ENCODE measurements around the gene ACOX2.

The ACOX2 gene

GRCh38 chr3:58491506-58492402, 45.2 kb downstream of the ACOX2 start, which contains the start of gene KCTD6:
Gene KCTD6 (plus strand): TSS chr3:58492096. CDS start chr3:58498756, 6,660 bp downstream.
- DNase-seq (ENCODE audit: low spot score) = peak; percentile 94
- H3K27ac ChIP-seq = peak within 1 kb of the TSS; percentile 77 to 89
- TF ChIP-seq, protein P1, sequence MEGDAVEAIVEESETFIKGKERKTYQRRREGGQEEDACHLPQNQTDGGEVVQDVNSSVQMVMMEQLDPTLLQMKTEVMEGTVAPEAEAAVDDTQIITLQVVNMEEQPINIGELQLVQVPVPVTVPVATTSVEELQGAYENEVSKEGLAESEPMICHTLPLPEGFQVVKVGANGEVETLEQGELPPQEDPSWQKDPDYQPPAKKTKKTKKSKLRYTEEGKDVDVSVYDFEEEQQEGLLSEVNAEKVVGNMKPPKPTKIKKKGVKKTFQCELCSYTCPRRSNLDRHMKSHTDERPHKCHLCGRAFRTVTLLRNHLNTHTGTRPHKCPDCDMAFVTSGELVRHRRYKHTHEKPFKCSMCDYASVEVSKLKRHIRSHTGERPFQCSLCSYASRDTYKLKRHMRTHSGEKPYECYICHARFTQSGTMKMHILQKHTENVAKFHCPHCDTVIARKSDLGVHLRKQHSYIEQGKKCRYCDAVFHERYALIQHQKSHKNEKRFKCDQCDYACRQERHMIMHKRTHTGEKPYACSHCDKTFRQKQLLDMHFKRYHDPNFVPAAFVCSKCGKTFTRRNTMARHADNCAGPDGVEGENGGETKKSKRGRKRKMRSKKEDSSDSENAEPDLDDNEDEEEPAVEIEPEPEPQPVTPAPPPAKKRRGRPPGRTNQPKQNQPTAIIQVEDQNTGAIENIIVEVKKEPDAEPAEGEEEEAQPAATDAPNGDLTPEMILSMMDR (IDR thresholded peaks at IDR 0.05) = peak; percentile 55
- peak within 1 kb of the TSS; percentile 88 for H3K4me3 ChIP-seq

DNA sequence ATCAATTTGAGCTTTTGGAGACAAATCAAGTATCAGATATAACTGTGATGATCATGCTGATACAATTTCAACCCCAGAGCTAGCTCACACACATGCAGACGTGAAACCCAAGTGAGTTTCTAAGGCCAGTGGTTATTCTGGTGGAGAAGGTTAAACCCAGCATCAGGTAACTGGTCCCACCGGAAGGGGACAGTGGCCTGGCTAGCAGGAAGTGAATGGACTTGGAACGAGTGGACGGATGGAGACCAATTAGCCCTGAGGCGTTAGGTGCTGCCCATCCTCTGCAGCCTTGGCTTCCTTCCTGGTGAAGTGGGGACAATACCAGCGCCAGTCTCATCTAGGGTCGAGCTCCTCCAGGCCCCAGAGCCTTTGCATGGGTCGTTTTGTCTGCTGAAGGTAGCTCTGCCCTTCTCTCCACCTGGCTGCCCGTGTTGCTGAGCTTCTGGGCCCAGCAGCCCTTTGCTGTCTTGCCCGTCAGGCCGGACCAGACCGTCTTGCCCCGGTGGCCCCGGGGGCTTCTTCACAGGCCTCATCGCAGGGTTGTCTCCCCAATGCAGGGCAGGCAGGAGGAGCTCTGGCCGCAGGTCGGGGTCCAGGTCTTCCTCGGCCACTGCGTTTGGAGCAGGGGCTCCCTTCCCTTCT, 46.0 kb downstream of the ACOX2 start:
- peak overlapping the region; percentile 88 for H3K4me3 ChIP-seq
- H3K27ac ChIP-seq = peak overlapping the region; percentile 77 to 89
- peak; percentile 80 for DNase-seq (ENCODE audit: low spot score)
- TF ChIP-seq, protein P1 (IDR thresholded peaks at IDR 0.05) = no peak

DNA sequence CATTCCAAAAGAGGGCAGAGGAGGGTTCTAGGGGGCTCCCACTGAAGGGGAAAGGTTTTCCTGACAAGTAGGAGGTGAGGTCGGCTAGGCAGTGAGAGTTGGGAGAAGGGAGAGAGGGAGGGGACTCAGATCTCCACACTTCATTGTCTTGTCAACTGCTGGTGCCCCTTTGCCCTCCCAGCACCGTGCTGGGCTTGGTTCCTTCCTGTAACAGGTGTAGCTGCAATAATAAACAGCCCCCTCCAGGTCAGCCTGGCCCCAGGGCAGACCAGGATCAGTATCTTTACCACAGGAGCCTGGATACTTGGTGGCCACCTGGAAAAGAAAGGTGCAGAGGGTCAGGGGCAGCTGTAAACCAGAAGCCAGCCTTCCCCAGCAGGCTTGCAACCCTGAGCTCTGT, 48.0 kb downstream of the ACOX2 start:
- no peak for DNase-seq (ENCODE audit: low spot score)

GRCh38 chr3:58487140-58487886, 49.7 kb downstream of the ACOX2 start:
- TF ChIP-seq, protein P1 (IDR thresholded peaks at IDR 0.05) = no peak
- DNase-seq (ENCODE audit: low spot score) = no peak
- Histone ChIP-seq H3K27ac (peak overlapping the region in 1 of 2 donors; percentile 26), H3K4me3 (peak overlapping the region; percentile 16)

More for the DNA sequence above, 48.0 kb downstream of the ACOX2 start:
- no peak overlapping the region for H3K27ac ChIP-seq
- H3K4me3 ChIP-seq = no peak overlapping the region
- TF ChIP-seq, protein P1 (IDR thresholded peaks at IDR 0.05) = no peak

DNA sequence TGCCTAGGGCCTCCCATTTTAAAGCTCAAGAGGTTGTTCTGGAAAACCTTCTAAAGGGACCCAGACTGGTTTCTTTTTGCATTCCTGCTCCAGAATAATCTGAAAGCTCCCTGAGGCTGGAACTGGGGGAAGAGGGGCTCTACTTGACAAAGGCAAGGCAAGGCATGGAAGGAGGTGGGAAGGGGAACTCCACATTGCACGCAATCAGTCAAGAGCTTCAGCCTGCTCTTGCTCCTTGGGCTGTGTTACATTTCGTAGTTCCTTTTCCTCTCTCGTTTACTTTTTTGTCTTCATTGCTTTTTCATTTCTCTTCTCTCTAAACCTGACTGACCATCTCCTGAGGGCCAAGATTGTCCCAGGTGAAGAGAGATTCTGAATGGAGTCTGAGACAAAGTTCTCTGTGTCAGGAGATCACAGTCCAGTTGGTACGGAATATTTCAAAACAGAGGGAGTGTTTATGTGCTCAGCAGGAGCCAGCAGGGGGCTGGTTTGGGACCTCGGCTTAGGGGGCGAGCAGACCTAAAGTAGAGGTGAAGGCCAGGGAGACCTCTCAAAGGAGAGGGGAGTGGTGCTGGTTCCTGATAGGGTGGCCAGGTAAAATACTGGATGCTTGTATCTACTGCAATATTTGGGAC, 51.1 kb downstream of the ACOX2 start:
- H3K4me3 ChIP-seq = no peak overlapping the region
- DNase-seq (ENCODE audit: low spot score) = no peak
- TF ChIP-seq, protein P1 (IDR thresholded peaks at IDR 0.05) = no peak
- H3K27ac ChIP-seq = no peak overlapping the region

DNA sequence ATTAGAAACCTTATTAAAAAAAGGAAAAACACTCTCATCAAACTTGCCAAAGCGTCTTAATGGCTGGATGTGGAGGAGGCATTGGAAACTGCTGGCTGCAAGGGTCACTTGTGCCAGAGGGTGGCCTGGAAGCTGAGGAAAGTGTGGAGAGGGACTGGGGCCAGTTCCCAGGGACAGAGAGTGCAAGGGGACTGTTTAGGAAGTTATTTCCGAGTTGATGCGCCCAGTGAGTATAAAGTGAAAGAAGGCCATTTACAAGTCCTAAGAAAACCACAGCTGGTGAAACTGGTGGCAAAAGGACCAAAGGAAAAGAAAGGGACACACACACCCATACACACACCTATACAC, 52.3 kb downstream of the ACOX2 start:
- no peak overlapping the region for H3K27ac ChIP-seq
- no peak for DNase-seq (ENCODE audit: low spot score)
- H3K4me3 ChIP-seq = no peak overlapping the region
- TF ChIP-seq, protein P1 (IDR thresholded peaks at IDR 0.05) = no peak

Data from coronary artery (tissue), 2 donors.